Measurements from ENCODE around the gene SLC27A4.

DNA sequence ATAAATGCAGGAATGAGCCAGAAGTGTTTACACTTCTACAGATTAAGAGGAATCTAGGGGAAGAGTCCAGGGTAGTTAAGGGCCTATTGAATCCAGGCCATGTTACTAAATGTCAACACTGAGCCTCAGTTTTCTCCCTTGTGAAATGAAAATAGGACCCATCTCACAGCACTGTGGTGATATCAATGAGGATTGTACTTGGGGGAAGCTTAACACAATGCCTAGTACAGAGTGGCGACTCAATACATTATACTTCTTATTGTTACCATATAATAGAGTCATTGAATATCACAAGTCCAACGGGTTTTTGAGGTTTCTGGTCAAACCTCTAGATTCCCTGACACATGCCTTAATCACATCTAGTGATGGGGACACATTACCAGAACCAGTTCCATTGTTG is 22.7 kb upstream of the SLC27A4 start:
- TF ChIP-seq, protein P1, sequence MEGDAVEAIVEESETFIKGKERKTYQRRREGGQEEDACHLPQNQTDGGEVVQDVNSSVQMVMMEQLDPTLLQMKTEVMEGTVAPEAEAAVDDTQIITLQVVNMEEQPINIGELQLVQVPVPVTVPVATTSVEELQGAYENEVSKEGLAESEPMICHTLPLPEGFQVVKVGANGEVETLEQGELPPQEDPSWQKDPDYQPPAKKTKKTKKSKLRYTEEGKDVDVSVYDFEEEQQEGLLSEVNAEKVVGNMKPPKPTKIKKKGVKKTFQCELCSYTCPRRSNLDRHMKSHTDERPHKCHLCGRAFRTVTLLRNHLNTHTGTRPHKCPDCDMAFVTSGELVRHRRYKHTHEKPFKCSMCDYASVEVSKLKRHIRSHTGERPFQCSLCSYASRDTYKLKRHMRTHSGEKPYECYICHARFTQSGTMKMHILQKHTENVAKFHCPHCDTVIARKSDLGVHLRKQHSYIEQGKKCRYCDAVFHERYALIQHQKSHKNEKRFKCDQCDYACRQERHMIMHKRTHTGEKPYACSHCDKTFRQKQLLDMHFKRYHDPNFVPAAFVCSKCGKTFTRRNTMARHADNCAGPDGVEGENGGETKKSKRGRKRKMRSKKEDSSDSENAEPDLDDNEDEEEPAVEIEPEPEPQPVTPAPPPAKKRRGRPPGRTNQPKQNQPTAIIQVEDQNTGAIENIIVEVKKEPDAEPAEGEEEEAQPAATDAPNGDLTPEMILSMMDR (IDR thresholded peaks at IDR 0.05) = no peak
- TF ChIP-seq POLR2AphosphoS5 (IDR thresholded peaks at IDR 0.05) (no peak), POLR2A (IDR thresholded peaks at IDR 0.05) (no peak), EP300 (IDR thresholded peaks at IDR 0.05) (no peak)
